Breast epithelium (tissue), 4 donors: ENCODE measurements around the gene C12orf60. TPM values are rescaled to one million over a fixed set of nuclear protein-coding genes. Genes with fewer than 3 reads are reported as not detected.

Experiments used
- DNase-seq, 2 donors: peaks; one replicate each; pipeline ENCODE4 v3.0.0-alpha.2; 2019; ENCODE audit warnings: low spot score in 2 of 2
- H3K27ac ChIP-seq, 2 donors: fragments of 200-600 bp; sonication (generic) in 1 of 2; one replicate each; pipeline ENCODE4 v1.5.1; 2016 to 2019; ENCODE audit warnings: mild to moderate bottlenecking in 1 of 2
- H3K27me3 ChIP-seq, 2 donors: fragments of 200-600 bp; sonication (generic) in 1 of 2; one replicate each; pipeline versions ENCODE4 v1.5.1 to v1.6.0; 2017 to 2019; ENCODE audit warnings: control low read depth in 1 of 2, mild to moderate bottlenecking in 1 of 2
- H3K36me3 ChIP-seq: fragments of 200-600 bp; one replicate; pipeline ENCODE4 v1.5.1; 2019
- H3K4me1 ChIP-seq, 2 donors: fragments of 200-600 bp; sonication (generic); one replicate each; pipeline ENCODE4 v1.5.1; 2016 to 2019; ENCODE audit warnings: control low read depth in 1 of 2
- H3K4me3 ChIP-seq, 3 donors: fragments of 200-600 bp; sonication (generic); 1 replicate in 2 of 3; 2 replicates in 1 of 3; pipeline ENCODE4 v1.5.1; 2016 to 2019; ENCODE audit warnings: mild to moderate bottlenecking in 3 of 3, moderate library complexity in 2 of 3
- H3K9me3 ChIP-seq, 2 donors: fragments of 200-600 bp; sonication (generic) in 1 of 2; one replicate each; pipeline ENCODE4 v1.5.1; 2016 to 2019; ENCODE audit warnings: control low read depth in 1 of 2
- CTCF ChIP-seq, 3 donors: fragments of 450-650 bp; IDR thresholded peaks; one replicate each; pipeline ENCODE4 v1.5.1; 2016 to 2017; ENCODE audit warnings: antibody characterized with exemption in 3 of 3, mild to moderate bottlenecking in 3 of 3, moderate library complexity in 3 of 3
- POLR2A ChIP-seq: fragments of 450-650 bp; IDR thresholded peaks from one replicate; pipeline ENCODE4 v1.6.1; 2016; ENCODE audit warnings: antibody characterized with exemption, mild to moderate bottlenecking, moderate library complexity
- POLR2AphosphoS5 ChIP-seq, 3 donors: sonication (generic); formaldehyde crosslinking; IDR thresholded peaks; one replicate each; pipeline ENCODE4 v1.6.1; 2017; ENCODE audit warnings: antibody characterized with exemption in 3 of 3
- intact Hi-C: fragments of 100-400 bp; cut with DNase I; formaldehyde crosslinking; loops from one replicate; pipeline ENCODE4 v1.15.1; 2023; ENCODE audit warnings: low total_unique reads
- total RNA-seq, 3 donors: library from RNA; depleted of rRNA; stranded (reverse); fragments of >200 nt; gene quantifications; one replicate each; pipeline ENCODE4 v1.1.0, GENCODE V29; 2016

Gene C12orf60
- total RNA-seq, 3 donors from 2014 or later, result 1.4 to 2.3 (median 1.6) TPM

- Histone ChIP-seq H3K27me3 (no peaks in the 10 kb centered on the region), H3K4me1 (no peaks in the 10 kb centered on the region), H3K9me3 (peaks cover 0 to 11% of the 10 kb centered on the region in 2 donors), H3K4me3 (no peak overlapping the region), H3K27ac (no peak overlapping the region), H3K36me3 (no peaks in the 10 kb centered on the region)
- intact Hi-C loops, result no loop called here
- TF ChIP-seq CTCF (IDR thresholded peaks at IDR 0.05) (no peak), POLR2A (no peak), POLR2AphosphoS5 (IDR thresholded peaks at IDR 0.05) (no peak)
- DNase-seq, result no peak
These were observed 36.7 kb upstream of the C12orf60 start for GRCh38 chr12:14766649-14767215.

- H3K36me3 ChIP-seq, result no peaks in the 10 kb centered on the region
- TF ChIP-seq POLR2A, result no peak
- no peak for TF ChIP-seq CTCF (IDR thresholded peaks at IDR 0.05)
- no peak for TF ChIP-seq POLR2AphosphoS5 (IDR thresholded peaks at IDR 0.05)
- peaks cover 0 to 11% of the 10 kb centered on the region in 2 donors for H3K9me3 ChIP-seq
- no peaks in the 10 kb centered on the region for H3K27me3 ChIP-seq
- H3K27ac ChIP-seq, result peak overlapping the region in 1 of 2 donors; percentile 22
- no peak for DNase-seq
- intact Hi-C loops, result no loop called here
- peak overlapping the region in 1 of 3 donors; percentile 78 for H3K4me3 ChIP-seq
- no peaks in the 10 kb centered on the region for H3K4me1 ChIP-seq
These were observed 35.9 kb upstream of the C12orf60 start for GRCh38 chr12:14767617-14768016.

DNA sequence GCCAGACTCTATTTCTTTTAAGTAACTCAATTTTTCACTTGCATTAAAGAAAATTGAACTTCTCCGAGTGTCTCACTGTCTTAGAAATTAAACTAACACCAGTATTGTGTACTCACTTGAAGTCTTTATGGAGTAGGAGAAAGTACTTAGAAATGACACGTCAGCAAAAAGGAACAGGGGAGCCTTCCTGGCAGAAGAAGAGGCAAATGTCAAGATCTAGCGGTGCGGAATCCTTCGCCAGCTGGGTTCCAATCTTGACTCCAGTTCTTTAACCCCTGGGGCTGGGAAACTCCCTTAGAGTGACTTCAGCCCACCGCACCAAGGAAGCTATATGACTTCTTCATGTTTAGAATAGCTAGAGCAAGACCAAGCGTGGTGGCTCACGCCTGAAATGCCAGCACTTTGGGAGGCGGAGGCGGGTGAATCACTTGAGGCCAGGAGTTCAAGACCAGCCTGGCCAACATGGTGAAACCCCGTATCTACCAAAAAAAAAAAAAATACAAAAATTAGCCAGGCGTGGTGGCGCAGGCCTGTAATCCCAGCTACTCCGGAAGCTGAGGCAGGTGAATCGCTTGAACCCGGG is 34.6 kb upstream of the C12orf60 start:
- H3K9me3 ChIP-seq, result peaks cover 0 to 11% of the 10 kb centered on the region in 2 donors
- intact Hi-C loops, result no loop called here
- H3K27me3 ChIP-seq, result no peaks in the 10 kb centered on the region
- H3K36me3 ChIP-seq, result no peaks in the 10 kb centered on the region
- H3K4me3 ChIP-seq, result peak overlapping the region; percentile 73 to 88 (median 78)
- TF ChIP-seq CTCF (IDR thresholded peaks at IDR 0.05) (no peak), POLR2A (no peak), POLR2AphosphoS5 (IDR thresholded peaks at IDR 0.05) (no peak)
- DNase-seq, result no peak
- H3K4me1 ChIP-seq, result no peaks in the 10 kb centered on the region
- peak overlapping the region; percentile 95 for H3K27ac ChIP-seq

DNA sequence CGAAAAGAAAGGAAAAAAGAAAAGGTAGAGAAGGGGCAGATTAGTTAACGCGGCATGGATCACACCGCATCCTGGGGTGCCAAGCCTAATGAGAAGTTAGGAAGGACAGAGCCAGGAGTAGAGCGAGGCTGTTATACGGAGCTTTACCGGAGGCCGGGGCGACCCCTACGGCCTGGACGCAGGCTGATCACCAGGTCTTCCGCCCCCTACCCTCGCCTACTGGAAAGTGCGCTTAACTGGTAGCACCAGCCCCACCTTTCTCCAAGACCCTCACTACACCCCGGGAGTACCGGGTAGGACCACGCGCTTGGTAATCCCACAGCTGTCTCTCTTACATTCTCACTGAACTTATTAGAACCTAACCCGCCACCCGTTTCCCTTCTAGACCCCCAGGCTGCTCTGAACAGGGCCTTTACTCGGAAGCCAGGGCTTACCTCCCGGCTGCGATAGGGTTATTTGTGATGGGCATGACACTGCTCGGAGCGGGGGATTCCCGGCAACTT is 34.0 kb upstream of the C12orf60 start:
- H3K36me3 ChIP-seq, result no peaks in the 10 kb centered on the region
- intact Hi-C loops, result no loop called here
- no peak for TF ChIP-seq POLR2A
- no peak for TF ChIP-seq CTCF (IDR thresholded peaks at IDR 0.05)
- no peak for TF ChIP-seq POLR2AphosphoS5 (IDR thresholded peaks at IDR 0.05)
- peak overlapping the region; percentile 95 for H3K27ac ChIP-seq
- H3K27me3 ChIP-seq, result no peaks in the 10 kb centered on the region
- peaks cover 0 to 11% of the 10 kb centered on the region in 2 donors for H3K9me3 ChIP-seq
- peak in 1 of 2 donors; percentile 30 for DNase-seq
- peak overlapping the region; percentile 73 to 88 (median 78) for H3K4me3 ChIP-seq
- H3K4me1 ChIP-seq, result no peaks in the 10 kb centered on the region

DNA sequence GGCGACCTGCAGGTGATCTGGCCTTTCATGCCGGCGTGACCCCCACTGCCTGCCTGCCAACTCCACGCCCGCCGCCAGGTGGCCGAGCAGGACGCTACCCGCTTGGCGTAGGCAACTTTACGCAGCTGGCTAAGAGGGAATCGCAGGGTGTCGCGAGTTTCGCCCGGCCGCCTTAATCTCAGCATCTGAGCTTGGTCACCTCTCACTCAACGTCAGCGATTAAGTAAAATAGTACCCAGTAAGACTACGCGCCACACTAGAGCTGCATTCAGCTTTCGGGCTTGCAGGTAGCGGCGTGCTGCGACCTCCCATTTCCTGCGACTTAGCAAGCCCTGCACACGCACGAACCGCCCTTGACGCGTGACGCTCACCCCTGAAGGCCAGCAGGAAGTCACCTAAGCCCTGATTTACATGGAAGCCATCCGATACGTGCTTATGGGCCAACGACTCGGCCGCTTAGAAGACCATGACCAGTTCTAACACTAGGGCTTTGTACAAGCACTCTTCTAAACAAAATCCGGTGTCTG is 33.4 kb upstream of the C12orf60 start:
- peaks cover 0 to 11% of the 10 kb centered on the region in 2 donors for H3K9me3 ChIP-seq
- peak overlapping the region; percentile 95 for H3K27ac ChIP-seq
- peak overlapping the region; percentile 73 to 88 (median 78) for H3K4me3 ChIP-seq
- H3K27me3 ChIP-seq, result no peaks in the 10 kb centered on the region
- H3K4me1 ChIP-seq, result no peaks in the 10 kb centered on the region
- H3K36me3 ChIP-seq, result no peaks in the 10 kb centered on the region
- intact Hi-C loops, result no loop called here
- DNase-seq, result peak; percentile 75 to 89
- TF ChIP-seq POLR2A (peak; percentile 20), POLR2AphosphoS5 (IDR thresholded peaks at IDR 0.05) (peak; percentile 61 to 78 (median 70)), CTCF (IDR thresholded peaks at IDR 0.05) (peak; percentile 83 to 96 (median 88))
